Breast epithelium (tissue), 4 donors: ENCODE data around the gene TOR1AIP1. TPM values are rescaled to one million over a fixed set of nuclear protein-coding genes. Genes with fewer than 3 reads are reported as not detected.

Source experiments
- DNase-seq, 2 donors: peaks; one replicate each; pipeline ENCODE4 v3.0.0-alpha.2; 2019; ENCODE audit warnings: low spot score in 2 of 2
- H3K27ac ChIP-seq, 2 donors: fragments of 200-600 bp; sonication (generic) in 1 of 2; one replicate each; pipeline ENCODE4 v1.5.1; 2016 to 2019; ENCODE audit warnings: mild to moderate bottlenecking in 1 of 2
- H3K27me3 ChIP-seq, 2 donors: fragments of 200-600 bp; sonication (generic) in 1 of 2; one replicate each; pipeline versions ENCODE4 v1.5.1 to v1.6.0; 2017 to 2019; ENCODE audit warnings: control low read depth in 1 of 2, mild to moderate bottlenecking in 1 of 2
- H3K36me3 ChIP-seq: fragments of 200-600 bp; one replicate; pipeline ENCODE4 v1.5.1; 2019
- H3K4me1 ChIP-seq, 2 donors: fragments of 200-600 bp; sonication (generic); one replicate each; pipeline ENCODE4 v1.5.1; 2016 to 2019; ENCODE audit warnings: control low read depth in 1 of 2
- H3K4me3 ChIP-seq, 3 donors: fragments of 200-600 bp; sonication (generic); 1 replicate in 2 of 3; 2 replicates in 1 of 3; pipeline ENCODE4 v1.5.1; 2016 to 2019; ENCODE audit warnings: mild to moderate bottlenecking in 3 of 3, moderate library complexity in 2 of 3
- H3K9me3 ChIP-seq, 2 donors: fragments of 200-600 bp; sonication (generic) in 1 of 2; one replicate each; pipeline ENCODE4 v1.5.1; 2016 to 2019; ENCODE audit warnings: control low read depth in 1 of 2
- POLR2A ChIP-seq: fragments of 450-650 bp; IDR thresholded peaks from one replicate; pipeline ENCODE4 v1.6.1; 2016; ENCODE audit warnings: antibody characterized with exemption, mild to moderate bottlenecking, moderate library complexity
- POLR2AphosphoS5 ChIP-seq, 3 donors: sonication (generic); formaldehyde crosslinking; IDR thresholded peaks; one replicate each; pipeline ENCODE4 v1.6.1; 2017; ENCODE audit warnings: antibody characterized with exemption in 3 of 3
- intact Hi-C: fragments of 100-400 bp; cut with DNase I; formaldehyde crosslinking; loops from one replicate; pipeline ENCODE4 v1.15.1; 2023; ENCODE audit warnings: low total_unique reads
- total RNA-seq, 3 donors: library from RNA; depleted of rRNA; stranded (reverse); fragments of >200 nt; gene quantifications; one replicate each; pipeline ENCODE4 v1.1.0, GENCODE V29; 2016
- TF ChIP-seq, protein P1 (sequence below), 3 donors: fragments of 450-650 bp; IDR thresholded peaks; one replicate each; pipeline ENCODE4 v1.5.1; 2016 to 2017; ENCODE audit warnings: antibody characterized with exemption in 3 of 3, mild to moderate bottlenecking in 3 of 3, moderate library complexity in 3 of 3

The TOR1AIP1 gene
- total RNA-seq, 3 donors from 2014 or later: 55.7 to 112 (median 90.9) TPM

DNA sequence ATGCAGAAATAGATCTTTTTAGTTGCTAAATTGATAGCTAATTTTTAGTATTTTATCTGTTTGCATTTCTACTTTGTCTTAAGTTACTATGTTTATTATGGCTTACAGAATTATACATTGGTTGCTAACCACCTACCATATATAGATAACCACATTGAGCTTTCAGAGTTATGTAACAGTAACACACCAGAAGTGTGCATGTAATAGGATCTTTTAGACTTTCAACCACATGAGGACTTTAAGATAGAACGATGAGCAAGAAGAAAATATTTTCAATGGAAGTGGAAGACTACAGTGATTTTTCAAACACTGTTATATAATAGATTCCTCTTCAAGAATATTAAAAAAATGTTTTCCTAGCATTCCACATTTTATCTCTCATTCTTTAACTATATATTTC is 28.8 kb downstream of the TOR1AIP1 start:
- TF ChIP-seq POLR2AphosphoS5 (IDR thresholded peaks at IDR 0.05) (no peak), POLR2A (no peak)
- TF ChIP-seq, protein P1, sequence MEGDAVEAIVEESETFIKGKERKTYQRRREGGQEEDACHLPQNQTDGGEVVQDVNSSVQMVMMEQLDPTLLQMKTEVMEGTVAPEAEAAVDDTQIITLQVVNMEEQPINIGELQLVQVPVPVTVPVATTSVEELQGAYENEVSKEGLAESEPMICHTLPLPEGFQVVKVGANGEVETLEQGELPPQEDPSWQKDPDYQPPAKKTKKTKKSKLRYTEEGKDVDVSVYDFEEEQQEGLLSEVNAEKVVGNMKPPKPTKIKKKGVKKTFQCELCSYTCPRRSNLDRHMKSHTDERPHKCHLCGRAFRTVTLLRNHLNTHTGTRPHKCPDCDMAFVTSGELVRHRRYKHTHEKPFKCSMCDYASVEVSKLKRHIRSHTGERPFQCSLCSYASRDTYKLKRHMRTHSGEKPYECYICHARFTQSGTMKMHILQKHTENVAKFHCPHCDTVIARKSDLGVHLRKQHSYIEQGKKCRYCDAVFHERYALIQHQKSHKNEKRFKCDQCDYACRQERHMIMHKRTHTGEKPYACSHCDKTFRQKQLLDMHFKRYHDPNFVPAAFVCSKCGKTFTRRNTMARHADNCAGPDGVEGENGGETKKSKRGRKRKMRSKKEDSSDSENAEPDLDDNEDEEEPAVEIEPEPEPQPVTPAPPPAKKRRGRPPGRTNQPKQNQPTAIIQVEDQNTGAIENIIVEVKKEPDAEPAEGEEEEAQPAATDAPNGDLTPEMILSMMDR (IDR thresholded peaks at IDR 0.05): no peak
- Histone ChIP-seq H3K27ac (no peak overlapping the region), H3K27me3 (no peaks in the 10 kb centered on the region), H3K9me3 (no peaks in the 10 kb centered on the region), H3K36me3 (no peaks in the 10 kb centered on the region), H3K4me3 (no peak overlapping the region), H3K4me1 (no peaks in the 10 kb centered on the region)
- no peak for DNase-seq
- intact Hi-C loops: no loop called here

DNA sequence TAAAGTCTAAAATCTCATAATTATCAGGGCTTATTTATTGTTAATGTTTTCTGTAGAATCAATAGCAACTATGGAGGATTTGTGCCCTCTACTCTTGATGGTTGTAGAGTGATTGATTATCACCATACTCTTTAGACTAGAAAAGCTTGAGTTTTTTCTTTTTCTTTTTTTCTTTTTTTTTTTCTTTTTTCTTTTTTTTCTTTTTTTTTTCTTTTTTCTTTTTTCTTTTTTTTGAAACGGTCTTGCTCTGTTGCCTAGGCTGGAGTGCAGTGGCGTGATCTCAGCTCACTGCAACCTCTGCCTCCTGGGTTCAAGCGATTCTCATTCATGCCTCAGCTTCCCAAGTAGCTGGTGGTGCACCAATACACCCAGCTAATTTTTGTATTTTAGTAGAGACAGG is 29.7 kb downstream of the TOR1AIP1 start:
- no peaks in the 10 kb centered on the region for H3K9me3 ChIP-seq
- H3K4me3 ChIP-seq: no peak overlapping the region
- H3K27ac ChIP-seq: no peak overlapping the region
- DNase-seq: no peak
- intact Hi-C loops: no loop called here
- H3K27me3 ChIP-seq: no peaks in the 10 kb centered on the region
- TF ChIP-seq POLR2A (no peak), POLR2AphosphoS5 (IDR thresholded peaks at IDR 0.05) (no peak)
- TF ChIP-seq, protein P1 (IDR thresholded peaks at IDR 0.05): no peak
- no peaks in the 10 kb centered on the region for H3K4me1 ChIP-seq
- no peaks in the 10 kb centered on the region for H3K36me3 ChIP-seq

DNA sequence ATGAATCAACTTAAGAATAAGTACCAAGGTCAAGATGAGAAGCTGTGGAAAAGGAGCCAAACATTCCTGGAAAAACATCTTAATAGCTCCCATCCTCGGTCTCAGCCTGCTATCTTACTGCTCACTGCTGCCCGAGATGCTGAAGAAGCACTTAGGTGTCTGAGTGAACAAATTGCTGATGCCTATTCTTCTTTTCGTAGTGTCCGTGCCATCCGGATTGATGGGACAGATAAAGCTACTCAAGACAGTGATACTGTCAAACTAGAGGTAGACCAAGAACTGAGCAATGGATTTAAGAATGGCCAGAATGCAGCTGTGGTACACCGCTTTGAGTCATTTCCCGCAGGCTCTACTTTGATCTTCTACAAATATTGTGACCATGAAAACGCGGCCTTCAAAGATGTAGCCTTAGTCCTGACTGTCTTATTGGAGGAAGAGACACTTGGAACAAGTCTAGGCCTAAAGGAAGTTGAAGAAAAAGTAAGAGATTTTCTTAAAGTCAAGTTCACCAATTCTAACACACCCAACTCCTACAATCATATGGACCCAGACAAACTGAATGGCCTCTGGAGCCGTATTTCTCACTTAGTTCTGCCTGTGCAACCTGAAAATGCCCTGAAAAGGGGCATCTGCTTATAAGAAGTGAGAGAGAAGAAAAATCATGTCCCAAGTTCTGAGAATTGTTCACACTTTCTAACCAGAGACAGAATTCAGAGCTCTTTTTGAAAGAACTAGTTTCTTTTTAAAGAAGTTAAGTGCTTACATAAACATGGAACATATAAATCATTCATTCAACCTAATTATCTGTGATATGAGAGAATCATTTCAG is 35.7 kb downstream of the TOR1AIP1 start:
- TF ChIP-seq, protein P1 (IDR thresholded peaks at IDR 0.05): no peak
- TF ChIP-seq POLR2A: no peak
- no peak for TF ChIP-seq POLR2AphosphoS5 (IDR thresholded peaks at IDR 0.05)
- Histone ChIP-seq H3K27ac (no peak overlapping the region), H3K27me3 (no peaks in the 10 kb centered on the region), H3K4me3 (no peak overlapping the region), H3K4me1 (no peaks in the 10 kb centered on the region), H3K9me3 (no peaks in the 10 kb centered on the region), H3K36me3 (peaks cover 4% of the 10 kb centered on the region)
- no peak for DNase-seq
- intact Hi-C loops: no loop called here

GRCh38 chr1:179921472-179921871 is 39.4 kb downstream of the TOR1AIP1 start:
- no peaks in the 10 kb centered on the region for H3K9me3 ChIP-seq
- no peak overlapping the region for H3K4me3 ChIP-seq
- H3K36me3 ChIP-seq: peaks cover 4% of the 10 kb centered on the region
- intact Hi-C loops: no loop called here
- no peaks in the 10 kb centered on the region for H3K4me1 ChIP-seq
- H3K27ac ChIP-seq: no peak overlapping the region
- no peak for TF ChIP-seq POLR2AphosphoS5 (IDR thresholded peaks at IDR 0.05)
- no peak for TF ChIP-seq POLR2A
- TF ChIP-seq, protein P1 (IDR thresholded peaks at IDR 0.05): no peak
- no peak for DNase-seq
- H3K27me3 ChIP-seq: no peaks in the 10 kb centered on the region

GRCh38 chr1:179921981-179922872 is 40.1 kb downstream of the TOR1AIP1 start:
- intact Hi-C loops: no loop called here
- Histone ChIP-seq H3K4me1 (no peaks in the 10 kb centered on the region), H3K27ac (no peak overlapping the region), H3K4me3 (no peak overlapping the region), H3K36me3 (peaks cover 4% of the 10 kb centered on the region), H3K27me3 (no peaks in the 10 kb centered on the region), H3K9me3 (no peaks in the 10 kb centered on the region)
- DNase-seq: no peak
- TF ChIP-seq POLR2AphosphoS5 (IDR thresholded peaks at IDR 0.05) (no peak), POLR2A (no peak)
- TF ChIP-seq, protein P1 (IDR thresholded peaks at IDR 0.05): no peak
